GM18519 (cell line): ENCODE data around the gene B3GAT1.

ENCODE experiments used
- ATAC-seq: cut with Tn5 transposase; IDR thresholded peaks from one replicate; pipeline ENCODE4 v1.9.1; 2021; ENCODE audit warnings: mild to moderate bottlenecking, moderate library complexity; ENCODE audit not compliant: unreplicated experiment, low FRiP score

B3GAT1 gene

GRCh38 chr11:134413043-134413825, 1.2 kb upstream of the B3GAT1 start:
- ATAC-seq = no peak

GRCh38 chr11:134410766-134411165, 1.3 kb downstream of the B3GAT1 start:
- no peak for ATAC-seq

GRCh38 chr11:134409552-134410429, 2.3 kb downstream of the B3GAT1 start:
- ATAC-seq = no peak

- ATAC-seq = no peak
These were observed 4.1 kb downstream of the B3GAT1 start for GRCh38 chr11:134407923-134408322.

- ATAC-seq = no peak
These were observed 4.7 kb downstream of the B3GAT1 start for GRCh38 chr11:134407321-134407828.

- ATAC-seq = no peak
These were observed 5.5 kb downstream of the B3GAT1 start for GRCh38 chr11:134406264-134407185.

- ATAC-seq = no peak
These were observed 6.2 kb downstream of the B3GAT1 start for GRCh38 chr11:134405841-134406240.

GRCh38 chr11:134405436-134405835, 6.6 kb downstream of the B3GAT1 start:
- ATAC-seq = no peak

GRCh38 chr11:134404575-134405341, 7.3 kb downstream of the B3GAT1 start:
- ATAC-seq = no peak

GRCh38 chr11:134402910-134403309, 9.1 kb downstream of the B3GAT1 start:
- no peak for ATAC-seq

GRCh38 chr11:134401825-134402809, 9.9 kb downstream of the B3GAT1 start:
- ATAC-seq = no peak

GRCh38 chr11:134399996-134400395, 12.0 kb downstream of the B3GAT1 start:
- ATAC-seq = no peak

GRCh38 chr11:134399293-134399654, 12.8 kb downstream of the B3GAT1 start:
- no peak for ATAC-seq

GRCh38 chr11:134398644-134399292, 13.3 kb downstream of the B3GAT1 start:
- ATAC-seq = no peak

GRCh38 chr11:134398079-134398444, 14.0 kb downstream of the B3GAT1 start:
- no peak for ATAC-seq

GRCh38 chr11:134397304-134398078, 14.6 kb downstream of the B3GAT1 start:
- ATAC-seq = no peak

- ATAC-seq = no peak
These were observed 17.0 kb downstream of the B3GAT1 start for GRCh38 chr11:134395002-134395401.
